NT2/D1 (cell line): ENCODE measurements around the gene TMX1.

Experiments
- YY1 ChIP-seq: IDR thresholded peaks from 2 replicates; pipeline ENCODE4 v1.6.1; 2011; ENCODE audit not compliant: insufficient read length, insufficient read depth
- ZNF274 ChIP-seq: IDR thresholded peaks from 2 replicates; pipeline ENCODE4 v1.6.1; 2011; ENCODE audit warnings: mild to moderate bottlenecking, low read depth, low read length

GRCh38 chr14:51284241-51284640, 44.2 kb downstream of the TMX1 start:
- TF ChIP-seq YY1: no peak
- TF ChIP-seq ZNF274: no peak
